Measurements from ENCODE around the gene SLC28A2.

SLC28A2 gene

GRCh38 chr15:45326280-45326679 lies 74.2 kb downstream of the SLC28A2 start:
- ATAC-seq, result no peak
- DNase-seq, result no peak

GRCh38 chr15:45326741-45327140 lies 74.7 kb downstream of the SLC28A2 start:
- DNase-seq, result no peak
- ATAC-seq, result no peak
